Dedifferentiated amniotic fluid mesenchymal stem cell (primary cell): ENCODE measurements around the gene FZD2.
"Not testable (repeated sequence)": the region's sequence is repeated elsewhere in the genome, so short reads cannot be mapped to it uniquely, and the experiment has no call there.

Experiments used
- DNase-seq: peaks from one replicate; pipeline ENCODE4 v3.0.0-alpha.2; 2016; ENCODE audit errors: extremely low spot score

FZD2 gene

DNA sequence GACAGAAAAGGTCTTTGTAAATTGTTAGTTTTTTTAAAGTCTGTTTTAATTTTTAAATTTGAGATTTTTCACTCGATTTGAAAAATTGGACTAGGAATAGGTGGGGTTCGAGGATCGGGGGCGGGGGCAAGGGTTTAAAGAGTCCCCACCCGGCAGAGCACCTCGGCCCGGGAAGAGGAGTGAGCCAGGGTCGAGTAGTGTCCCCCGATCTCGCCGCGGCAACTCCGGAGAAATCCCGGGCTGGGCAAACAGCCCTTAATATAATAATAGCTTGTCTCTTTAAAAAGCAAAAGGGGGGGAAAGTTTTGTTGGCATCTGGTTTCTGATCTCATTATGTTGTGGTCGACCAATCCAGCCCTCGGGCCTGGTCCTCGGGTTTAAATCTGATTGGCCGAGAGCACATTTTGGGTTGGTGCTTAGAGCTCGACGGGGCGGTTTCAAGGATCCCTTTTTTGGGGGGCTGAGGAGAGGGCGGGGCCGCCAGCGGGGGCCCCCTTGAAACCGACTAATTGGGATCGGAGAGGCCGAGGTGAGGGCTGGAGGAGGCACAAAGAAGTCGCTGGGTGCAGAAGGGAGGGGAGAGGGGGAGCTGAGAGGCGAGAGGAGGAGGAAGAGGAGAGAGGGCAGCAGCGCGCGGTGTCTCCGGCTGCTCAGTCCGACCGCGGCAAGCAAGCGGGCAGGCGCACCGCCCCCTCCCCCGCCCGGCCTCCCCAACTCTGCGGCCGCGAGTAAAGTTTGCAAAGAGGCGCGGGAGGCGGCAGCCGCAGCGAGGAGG lies at the start of gene FZD2:
FZD2 (plus strand) TSS at position 653 of the 775 bp plus-strand sequence. CDS start 205 bp downstream, outside the sequence.
- DNase-seq: peak; percentile 99

DNA sequence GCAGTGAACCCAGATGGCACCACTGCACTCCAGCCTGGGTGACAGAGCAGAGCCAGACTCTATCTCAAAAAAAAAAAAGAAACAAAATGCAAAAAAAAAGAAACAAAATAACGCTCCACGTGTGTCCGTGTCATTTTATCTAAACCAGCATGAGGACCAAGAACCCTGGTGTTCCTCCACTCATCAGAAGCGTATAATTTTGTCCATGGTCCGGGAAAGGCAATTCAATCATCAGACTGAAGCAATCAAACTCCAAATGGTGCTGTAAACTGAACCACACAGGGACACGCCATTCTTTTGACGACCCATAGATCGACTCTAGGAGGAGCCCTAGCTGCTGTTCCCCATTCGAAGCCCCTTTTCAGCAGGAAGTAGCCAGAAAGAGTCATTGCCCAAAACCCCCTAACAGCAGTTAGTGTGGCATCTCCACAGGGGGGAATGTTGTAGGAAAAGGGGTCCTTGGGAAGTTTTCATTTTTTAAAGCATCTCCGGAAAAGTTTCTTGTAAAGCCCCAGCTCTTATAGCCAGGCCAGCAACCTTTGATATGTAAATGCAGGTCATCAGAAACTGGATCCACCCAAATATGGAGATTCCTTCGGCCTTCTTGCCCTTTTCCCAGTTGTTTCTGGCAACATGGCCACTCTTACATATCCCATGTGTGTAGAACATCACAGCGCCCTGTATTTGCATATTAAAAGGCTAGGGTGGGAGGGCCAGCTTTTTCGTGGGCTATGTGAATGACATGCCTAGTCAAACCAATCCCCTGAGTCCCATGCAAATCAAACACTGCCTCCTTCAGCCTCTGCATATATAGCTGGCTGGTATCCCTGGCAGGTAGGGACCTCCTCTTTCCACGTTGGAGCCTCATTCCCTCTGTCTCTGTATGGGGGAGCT lies 45.8 kb upstream of the FZD2 start:
- not testable (repeated sequence) for DNase-seq

DNA sequence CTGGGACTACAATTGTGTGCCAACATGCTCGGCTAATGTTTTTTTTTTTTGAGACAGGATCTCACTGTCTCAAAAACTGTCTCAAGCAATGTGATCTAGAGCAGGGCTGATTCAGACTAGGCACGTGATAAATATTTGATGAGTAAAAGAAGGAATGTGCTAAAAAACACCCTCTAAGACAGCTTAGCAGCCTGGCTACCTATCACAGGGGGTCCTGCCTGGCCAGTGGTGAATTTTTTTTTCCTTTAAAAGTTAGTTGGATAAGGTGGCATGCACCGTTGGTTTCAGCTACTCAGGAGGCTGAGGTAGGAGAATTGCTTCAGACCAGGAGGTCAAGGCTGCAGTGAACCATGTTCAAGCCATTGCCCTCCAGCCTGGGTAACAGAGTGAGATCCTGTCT lies 39.3 kb upstream of the FZD2 start:
- no peak for DNase-seq

DNA sequence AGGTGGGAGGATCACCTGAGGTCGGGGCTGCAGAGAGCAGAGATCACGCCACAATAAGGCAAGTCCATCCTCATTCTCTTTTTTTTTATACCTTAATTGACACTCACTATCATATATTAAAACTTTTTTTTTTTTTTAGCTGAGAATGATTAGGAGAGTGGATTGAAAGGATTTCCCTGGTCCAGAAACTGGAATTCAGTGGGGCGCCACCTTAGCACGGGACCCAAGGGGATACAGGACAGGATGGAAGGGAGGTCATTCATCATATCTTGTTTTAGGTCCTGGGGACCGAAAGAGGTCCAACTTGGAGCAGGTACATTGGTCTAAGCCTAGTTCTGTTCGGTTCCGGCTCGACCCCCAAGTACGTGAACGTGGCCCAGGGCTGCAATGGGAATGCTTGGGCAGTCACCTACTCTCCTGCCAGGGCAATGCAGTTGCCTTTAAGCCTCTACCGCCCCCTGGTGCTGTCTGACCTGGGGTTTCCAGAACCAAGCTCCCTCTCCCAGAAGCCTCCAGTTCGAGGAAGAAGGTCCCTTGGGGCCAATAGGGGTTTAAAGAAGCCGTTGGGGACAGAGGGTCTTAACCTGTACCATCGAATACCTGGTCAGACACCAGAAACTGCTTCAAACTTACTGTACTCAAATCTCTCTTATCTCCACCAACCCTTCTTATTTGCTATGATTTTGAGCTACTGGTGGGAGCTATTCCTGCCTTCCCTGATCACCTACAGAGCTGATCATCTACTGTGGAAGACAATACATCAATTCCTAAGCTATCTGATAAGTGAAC lies 34.2 kb upstream of the FZD2 start:
- DNase-seq: no peak

DNA sequence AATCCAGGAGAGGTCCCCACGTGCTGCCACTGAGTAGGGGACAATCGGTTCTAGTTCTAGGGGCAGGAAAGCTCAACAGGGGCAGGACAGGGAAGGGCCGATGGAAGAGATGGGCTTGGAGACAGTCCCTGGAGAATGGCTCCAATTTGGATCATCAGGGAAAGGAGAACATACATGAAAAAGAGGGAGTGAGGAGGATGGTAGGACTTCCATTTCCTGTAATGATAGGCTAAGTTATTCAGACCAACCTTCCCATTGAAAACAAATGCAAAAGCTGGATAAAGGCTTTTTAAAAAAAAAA lies 33.7 kb upstream of the FZD2 start:
- no peak for DNase-seq

DNA sequence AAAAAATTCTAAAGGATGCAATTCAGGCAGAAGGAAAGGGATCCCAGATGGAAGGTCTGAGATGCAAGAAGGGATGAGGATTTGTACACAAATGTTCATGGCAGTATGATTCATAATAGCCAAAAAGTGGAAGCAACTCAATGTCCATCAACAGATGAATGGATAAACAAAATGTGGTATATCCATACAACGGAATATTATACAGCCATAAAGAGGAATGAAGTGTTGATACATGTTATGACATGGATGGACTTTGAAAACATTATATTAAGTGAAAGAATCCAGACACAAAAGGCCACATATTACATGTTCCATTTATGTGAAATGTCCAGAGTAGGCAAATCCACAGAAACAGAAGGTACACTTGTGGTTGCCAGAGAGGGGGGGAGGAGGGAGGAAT lies 30.2 kb upstream of the FZD2 start:
- DNase-seq: no peak

DNA sequence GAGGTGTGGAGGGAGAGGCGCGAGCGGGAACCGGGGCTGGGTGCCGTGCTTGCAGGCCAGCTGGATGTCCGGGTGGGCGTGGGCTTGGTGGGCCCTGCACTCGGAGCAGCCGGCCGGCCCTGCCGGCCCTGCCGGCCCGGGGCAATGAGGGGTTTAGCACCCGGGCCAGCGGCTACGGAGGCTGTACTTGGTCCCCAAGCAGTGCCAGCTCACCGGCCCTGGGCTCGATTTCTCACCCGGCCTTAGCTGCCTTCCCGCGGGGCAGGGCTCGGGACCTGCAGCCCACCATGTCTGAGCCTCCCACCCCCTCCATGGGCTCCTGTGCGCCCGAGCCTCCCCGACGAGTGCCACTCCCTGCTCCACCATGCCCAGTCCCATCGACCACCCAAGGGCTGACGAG lies 29.3 kb upstream of the FZD2 start:
- no peak for DNase-seq

DNA sequence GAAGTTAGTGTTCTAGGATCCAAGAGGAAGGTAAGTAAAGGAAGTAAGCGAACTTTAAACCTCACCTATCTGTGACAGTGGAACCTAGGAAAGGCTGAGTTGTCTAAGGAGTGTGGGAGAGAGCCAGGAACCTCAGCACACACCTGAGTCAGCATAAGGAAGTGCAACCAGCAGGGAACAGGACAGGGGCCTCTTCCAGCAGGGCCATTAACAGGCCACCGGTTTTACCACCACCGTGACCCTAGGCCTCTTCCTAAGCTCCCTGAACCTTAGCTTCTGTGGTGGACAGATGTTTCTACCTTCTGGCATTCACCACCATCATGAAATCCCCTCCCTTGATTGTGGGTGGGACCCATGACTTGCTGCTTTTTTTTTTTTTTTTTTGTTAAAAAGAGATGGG lies 27.4 kb upstream of the FZD2 start:
- no peak for DNase-seq

DNA sequence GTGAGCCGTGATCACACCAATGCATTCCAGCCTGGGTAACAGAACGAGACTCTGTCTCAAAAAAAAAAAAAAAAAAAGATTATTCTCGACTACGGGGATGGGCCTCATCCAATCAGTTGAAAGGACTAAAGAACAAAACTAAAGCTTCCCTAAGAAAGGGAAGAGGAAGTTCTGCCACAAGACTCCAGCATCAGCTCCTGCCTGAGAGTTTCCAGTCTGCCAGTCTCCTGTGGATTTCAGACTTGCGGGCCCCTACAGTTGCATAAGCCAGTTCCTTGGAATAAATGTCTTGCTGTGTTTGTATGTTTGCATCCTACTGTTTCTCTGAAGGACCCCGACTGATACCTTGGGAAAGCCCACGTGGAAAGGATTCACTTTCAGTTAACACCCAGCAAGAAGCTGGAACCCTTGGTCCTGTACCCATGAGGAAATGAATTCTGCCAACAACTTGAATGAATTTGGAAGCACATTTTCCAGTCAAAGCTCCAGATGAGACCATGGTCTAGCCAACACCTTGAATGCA lies 26.3 kb upstream of the FZD2 start:
- no peak for DNase-seq

DNA sequence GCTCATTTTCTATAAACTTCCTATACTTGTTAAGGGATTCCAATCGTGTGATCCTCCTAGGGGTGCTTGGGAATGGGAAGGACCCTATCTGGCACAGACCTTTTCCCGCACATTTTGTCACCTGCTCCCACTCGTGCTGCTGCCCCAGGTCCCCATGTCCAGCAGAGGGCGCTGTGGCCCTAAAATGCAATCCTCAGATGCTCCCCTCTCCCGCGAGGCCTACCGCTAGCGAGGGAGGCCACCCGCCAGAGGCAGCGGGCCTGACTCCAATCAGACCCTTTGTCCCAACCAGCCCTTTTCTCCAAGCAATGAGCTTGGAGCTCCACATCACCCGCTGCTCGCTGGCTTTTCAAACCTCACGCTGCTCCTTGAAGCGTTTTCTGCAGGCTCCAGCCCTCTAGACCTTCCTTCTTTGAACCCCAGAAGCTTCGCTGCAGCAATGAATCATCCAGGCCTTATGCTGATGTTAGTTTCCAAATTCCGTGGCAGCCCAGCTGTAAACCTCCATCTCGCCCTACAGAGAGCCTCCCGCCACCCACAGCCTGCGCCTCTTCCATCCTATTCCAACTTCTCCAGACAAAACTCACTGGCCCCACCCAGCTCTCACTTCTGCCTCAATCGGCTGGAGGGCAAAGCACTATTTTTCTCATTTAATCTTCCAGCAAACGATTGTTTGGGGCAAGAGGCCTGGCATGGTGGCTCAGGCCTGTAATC lies 23.6 kb upstream of the FZD2 start:
- peak; percentile 90 for DNase-seq

DNA sequence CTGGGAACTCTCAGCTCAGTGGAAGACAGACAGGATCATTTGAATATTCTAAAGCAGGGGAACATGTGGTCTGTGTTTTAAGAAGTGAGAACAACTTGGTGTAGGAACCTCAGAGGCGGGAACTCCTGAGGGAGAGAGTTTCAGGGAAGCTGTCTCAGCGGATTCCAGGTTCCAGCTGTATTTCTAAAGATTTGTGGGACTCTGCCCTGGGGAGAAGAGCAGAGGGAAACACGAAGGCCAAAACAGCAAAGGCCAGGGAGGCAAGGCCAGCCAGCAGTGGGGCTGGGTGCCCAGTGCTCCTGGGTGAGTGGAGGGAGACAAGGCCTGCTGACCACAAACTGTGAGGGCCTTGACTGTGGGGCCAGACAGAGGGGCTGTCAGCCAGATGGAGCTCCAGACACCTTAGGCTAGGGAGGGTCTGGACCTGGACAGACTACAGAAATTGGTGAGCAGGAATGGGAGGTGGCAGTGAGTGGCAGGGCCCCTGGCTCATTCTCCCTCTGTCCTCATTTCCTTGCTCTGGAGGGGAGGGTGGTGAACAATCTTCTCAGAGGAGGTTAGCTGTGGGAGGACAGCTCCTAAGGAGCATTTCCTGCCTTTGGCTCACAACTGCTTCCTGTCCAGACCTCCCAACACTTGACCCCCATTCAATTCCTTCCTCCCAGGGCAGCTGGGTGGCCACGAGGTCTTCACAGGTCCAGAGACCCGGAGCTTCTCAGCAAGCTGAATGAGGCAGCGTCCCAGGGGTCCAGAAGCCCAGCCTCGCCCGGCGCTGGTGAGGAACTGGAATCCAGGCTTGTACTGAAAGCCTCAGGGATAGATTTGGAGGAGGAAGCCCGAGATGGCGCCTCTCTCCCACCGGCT lies 21.0 kb upstream of the FZD2 start:
- DNase-seq: no peak

DNA sequence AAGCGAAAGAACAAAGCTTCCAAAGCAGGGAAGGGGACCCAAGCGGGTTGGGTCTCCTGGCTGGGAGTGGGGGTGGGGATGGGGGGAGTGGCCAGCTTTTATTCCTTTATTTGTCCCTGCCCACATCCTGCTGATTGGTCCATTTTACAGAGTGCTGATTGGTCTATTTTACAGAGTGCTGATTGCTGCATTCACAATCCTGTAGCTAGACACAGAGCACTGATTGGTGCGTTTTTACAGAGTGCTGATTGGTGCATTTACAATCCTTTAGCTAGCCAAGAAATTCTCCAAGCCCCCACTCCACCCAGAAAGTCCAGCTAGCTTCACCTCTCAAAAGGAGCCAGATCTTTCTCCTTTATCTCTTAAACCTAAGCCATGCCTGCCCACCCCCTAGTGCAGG lies 19.4 kb upstream of the FZD2 start:
- DNase-seq: not testable (repeated sequence)

DNA sequence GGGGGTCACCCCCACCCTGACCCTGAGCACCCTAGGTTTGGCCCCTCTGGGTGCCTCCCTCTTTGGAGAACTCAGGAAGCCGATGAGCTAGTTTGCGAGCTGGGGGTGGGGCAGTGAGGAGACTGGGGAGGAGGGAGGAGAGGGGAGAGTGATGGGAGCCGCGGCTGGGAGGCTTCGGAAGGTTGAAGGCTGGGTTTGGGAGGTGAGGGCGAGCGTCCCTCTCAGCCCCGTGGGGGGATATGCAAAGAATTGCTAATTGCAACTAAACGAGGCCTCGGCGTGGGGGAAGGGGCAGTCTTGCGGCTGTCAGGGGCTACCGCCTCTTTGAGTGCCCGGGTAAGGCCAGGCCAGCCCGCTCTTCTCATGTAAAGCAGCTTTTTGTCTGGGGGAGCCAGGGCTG lies 17.6 kb upstream of the FZD2 start:
- DNase-seq: no peak

DNA sequence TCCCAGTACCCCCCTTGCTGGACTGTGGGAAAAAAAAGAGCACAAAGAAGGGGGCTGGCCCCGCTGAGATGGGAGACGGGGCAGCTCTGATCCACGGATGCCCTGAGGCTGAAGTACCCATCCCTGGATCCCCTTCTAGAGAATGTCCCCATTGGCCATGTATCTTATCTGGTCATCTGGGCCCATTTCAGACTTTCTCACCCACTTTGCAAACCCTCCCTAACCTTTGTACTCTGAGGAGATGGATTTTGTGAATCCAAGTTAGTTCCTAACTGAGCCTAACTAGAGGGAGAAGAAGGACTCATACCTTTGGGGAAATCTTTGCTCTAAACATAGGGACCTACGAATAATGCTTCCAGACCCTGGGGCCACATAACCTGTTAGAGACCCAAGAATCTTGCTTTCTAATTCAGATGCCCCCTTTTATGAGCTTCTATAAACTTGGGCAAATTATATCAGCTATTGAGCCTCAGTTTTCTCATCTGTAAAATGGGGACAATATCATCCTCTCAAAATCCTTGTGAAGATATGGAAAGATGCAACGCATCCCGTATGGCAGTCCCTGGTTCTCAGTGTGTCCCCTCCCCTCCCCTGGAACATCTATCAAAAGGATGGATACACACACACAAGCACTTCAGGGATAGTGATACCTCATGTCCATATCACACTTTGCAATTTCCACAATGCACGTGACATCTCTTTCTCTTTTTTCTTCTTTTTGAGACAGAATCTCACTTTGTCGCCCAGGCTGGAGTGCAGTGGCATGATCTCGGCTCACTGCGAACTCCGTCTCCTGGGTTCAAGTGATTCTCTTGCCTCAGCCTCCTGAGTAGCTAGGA lies 16.8 kb upstream of the FZD2 start:
- no peak for DNase-seq

DNA sequence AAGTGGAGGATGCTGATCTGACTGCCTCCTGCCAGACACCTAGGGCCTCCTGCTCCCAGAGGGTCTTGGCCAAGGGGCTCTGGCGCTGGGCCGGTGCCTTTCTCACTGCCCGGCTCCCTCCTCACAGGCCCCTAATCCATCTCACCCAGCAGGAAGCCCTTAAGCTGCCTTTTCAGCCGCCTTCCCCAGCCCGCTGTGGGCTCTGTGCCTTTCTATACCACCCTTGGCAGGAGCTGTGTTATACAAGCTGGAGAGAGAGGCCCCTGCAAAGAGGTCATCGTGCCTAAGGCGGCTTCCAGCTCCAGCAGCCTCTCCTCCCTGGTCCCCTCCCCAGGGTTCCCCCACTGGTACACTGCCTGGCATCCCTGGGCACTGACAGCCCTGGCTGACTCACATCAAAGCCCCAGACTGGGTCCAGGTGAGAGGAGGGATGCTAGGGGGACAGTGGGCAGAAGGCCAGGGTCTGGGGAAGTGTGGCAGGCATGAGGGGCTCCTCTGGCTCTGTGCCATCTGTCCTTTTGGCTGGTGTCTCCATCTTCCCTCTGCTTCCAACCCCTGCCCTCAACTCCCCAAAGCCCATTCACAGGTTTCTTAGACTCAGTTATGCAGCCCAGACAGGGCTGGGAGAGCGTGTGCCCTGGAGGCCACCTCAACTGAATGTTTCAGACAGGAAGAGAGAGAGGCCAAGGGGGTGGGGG lies 15.3 kb upstream of the FZD2 start:
- DNase-seq: no peak

DNA sequence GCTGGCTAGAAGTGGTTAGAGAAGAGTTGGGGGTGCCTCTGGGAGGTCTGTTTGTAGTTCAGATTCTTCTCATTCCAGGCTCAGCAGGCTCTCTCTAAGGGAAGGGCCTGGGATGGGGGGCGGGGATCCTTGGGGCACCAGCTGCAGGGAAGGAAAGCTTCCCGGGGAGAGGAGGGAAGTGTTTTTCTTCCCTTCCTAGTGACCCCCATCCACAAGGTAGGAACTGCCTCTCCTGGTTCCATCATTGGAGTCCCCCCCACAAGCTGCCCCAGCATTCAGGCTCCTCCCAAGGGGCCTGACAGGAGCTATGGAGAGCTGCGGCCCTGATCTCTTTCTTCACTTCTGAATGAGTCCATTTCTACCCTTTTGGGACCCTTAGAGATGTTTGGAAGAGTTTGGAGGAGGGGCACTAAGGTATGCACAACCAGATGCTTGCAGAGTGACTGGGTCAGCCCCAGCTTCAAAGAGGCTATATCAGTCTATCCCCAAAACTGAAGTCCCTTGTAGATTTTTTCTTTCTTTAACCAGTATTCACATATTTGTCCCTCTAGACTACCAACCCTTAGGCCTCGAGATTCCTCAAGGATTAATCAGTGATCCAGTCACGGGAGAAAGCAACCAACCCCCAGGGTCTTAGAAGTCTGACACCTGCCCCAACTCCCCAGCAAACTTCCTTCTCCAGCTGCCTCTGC lies 13.9 kb upstream of the FZD2 start:
- peak; percentile 80 for DNase-seq

DNA sequence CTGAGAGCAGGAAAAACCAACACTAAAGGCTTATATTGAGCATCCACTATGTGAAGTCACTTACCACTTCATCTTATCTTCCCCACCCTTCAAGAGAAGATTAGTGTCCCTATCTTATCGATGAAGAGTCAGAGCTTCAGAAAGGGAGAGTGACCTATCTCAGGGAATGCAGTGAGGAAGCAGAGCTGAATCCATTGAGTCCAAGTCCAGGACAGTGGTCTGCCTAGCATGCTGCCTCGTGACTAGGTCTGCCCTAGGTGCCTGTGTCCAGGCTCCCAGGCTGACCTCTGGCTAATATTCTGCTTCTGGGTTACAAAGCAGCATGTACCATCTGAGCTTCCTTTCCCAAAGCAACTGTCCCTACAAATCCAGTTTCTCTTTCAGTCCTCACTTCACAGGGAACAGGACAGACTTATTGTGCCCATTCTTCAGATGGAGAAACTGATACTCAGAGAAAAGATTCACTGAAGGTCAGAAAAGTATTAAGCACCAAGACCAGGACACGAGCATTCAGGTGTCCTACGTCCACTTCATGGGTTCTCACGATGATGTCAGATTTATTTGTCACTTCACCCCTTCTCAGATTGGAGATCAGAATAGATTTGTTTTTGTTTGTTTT lies 13.3 kb upstream of the FZD2 start:
- no peak for DNase-seq
